Endometrial microvascular endothelial cells (primary cell): ENCODE results near the gene SLC4A3. TPM values are rescaled to one million over a fixed set of nuclear protein-coding genes. Genes with fewer than 3 reads are reported as not detected.
"Not testable (repeated sequence)": the region's sequence is repeated elsewhere in the genome, so short reads cannot be mapped to it uniquely, and the experiment has no call there.

Experiments
- in situ Hi-C: cut with HindIII; loops from 2 replicates; pipeline ENCODE4 v1.10.0; 2017; ENCODE audit warnings: low sequenced_read_pairs, low pct_unique_long_range_greater_than_20kb; ENCODE audit errors: inconsistent ontology term
- total RNA-seq: library from RNA; depleted of rRNA; stranded (reverse); fragments of >200 nt; gene quantifications from one replicate; pipeline ENCODE4 v1.2.3, GENCODE V29; 2015; ENCODE audit errors: inconsistent ontology term

Gene SLC4A3
- total RNA-seq, 1 donor from 2014 or later: not detected

DNA sequence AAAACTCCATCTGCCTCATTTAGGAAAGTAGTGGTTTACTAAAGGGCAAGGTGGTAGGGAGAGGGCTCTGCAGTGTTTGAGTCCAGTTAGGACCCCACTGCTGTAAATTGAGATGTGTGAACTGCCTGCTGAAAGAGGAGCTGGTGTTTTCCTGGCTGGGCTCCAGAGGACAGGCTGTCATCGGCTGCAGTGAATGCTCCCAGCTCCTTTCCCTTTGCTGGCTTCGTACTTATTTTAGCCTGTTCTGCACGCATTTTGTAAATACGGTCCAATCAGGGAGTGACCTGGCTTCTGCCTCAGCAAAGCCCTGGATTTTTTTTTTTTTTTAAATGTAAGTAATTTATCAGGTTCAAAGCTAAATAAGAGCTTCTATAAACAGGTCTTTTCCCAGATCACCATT, 37.5 kb downstream of the SLC4A3 start:
- in situ Hi-C loops: no loop called here

GRCh38 chr2:219665926-219666325, 38.5 kb downstream of the SLC4A3 start:
- in situ Hi-C loops: no loop called here

DNA sequence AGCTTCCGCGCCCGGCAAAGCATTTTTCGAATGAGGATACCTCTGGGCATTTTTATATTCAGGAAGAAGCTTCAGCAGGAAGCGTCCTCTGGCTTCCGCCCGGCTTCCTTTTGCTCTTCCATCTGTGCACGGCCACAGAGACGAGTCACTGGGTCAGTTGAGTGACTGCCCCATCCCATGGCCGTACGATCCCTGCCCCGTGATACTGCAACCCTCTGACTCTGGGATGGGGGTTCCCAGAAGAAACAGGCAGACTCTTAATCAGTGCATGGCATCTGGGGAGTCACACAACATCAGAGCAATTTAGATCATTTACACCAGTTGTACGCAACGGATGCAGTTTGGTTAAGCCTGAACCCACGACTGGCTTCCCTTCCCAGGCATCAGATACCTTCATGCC, 40.9 kb downstream of the SLC4A3 start:
- in situ Hi-C loops: no loop called here

DNA sequence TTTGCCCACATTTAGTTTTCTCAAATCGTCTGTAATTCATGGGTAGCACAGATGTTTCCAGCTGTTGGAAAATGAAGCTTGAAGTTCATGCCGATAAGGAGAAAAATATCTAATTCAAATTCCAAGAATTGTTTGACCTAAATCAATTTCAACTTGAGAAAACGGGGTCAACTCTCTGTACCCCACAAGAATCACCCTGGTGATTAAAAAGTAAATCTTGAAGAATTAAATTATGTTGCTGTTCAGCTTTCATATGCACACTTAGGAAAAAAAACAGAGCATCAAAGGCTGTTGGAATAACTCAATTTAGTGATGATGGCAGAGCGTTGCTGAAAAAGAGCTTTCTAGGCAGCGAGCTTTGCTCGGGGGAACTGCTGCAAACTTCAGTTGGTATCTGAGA, 43.0 kb downstream of the SLC4A3 start:
- in situ Hi-C loops: no loop called here

GRCh38 chr2:219671279-219671678, 43.8 kb downstream of the SLC4A3 start:
- in situ Hi-C loops: no loop called here

- in situ Hi-C loops: no loop called here
Measured at GRCh38 chr2:219672406-219672805, 45.0 kb downstream of the SLC4A3 start.

DNA sequence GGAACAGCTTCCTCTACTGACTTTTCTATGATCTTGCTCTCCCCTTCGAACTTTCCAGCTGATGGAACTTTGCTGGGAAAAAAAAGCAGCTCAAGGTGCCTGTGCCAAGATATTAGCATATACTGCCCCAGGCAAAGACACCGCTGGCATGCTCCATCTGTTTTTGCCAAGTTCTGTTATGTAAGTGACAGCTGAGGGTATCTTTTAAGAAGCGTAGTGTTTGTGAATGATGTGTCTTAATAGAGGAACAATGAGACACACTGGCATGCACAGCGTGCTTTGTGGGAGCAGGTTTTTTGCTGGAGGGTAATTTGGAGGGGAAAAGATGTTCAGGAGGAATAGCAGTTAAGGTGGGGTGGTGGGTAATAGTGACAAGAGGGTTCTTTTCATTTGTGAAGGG, 47.8 kb downstream of the SLC4A3 start:
- in situ Hi-C loops: no loop called here

- in situ Hi-C loops: no loop called here
Measured at GRCh38 chr2:219676586-219676985, 49.2 kb downstream of the SLC4A3 start.

DNA sequence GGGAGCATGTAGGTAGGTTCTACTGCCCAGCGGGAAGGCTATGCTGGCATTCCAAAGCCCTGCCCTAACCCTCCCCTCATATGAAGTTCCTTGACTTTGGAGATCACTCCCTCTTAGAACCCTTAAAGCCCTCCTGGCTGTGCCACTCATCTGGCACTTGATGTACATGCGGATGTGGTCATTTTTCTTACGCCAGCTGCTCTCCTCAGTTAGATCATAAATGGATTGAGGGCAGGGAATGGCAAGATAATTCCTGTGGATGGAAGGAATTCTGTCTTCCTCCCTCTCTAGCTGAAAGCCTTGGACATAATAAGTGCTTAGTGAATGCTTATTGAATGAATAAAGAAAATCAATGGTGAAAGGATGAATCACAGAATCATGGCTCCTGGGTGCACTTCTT, 51.6 kb downstream of the SLC4A3 start:
- in situ Hi-C loops: no loop called here

DNA sequence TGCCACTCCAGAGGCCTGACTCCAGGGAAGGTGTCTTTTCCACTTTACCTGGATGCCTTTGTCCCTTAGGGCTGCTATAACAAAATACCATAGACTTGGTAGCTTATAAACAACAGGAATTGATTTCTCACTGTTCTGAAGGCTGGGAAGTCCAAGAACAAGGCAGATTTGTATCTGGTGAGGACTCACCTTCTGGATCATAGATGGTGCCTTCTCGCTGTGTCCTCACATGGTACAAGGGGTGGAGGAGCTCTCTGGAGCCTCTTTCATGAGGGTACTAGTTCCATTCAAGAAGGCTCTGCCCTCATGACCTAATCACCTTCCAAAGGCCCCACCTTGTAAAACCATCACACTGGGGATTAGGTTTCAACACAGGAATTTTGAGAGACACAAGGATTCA, 52.1 kb downstream of the SLC4A3 start:
- in situ Hi-C loops: no loop called here

GRCh38 chr2:219680958-219681693, 53.7 kb downstream of the SLC4A3 start:
- in situ Hi-C loops: no loop called here

GRCh38 chr2:219681694-219682300, 54.4 kb downstream of the SLC4A3 start:
- in situ Hi-C loops: no loop called here

DNA sequence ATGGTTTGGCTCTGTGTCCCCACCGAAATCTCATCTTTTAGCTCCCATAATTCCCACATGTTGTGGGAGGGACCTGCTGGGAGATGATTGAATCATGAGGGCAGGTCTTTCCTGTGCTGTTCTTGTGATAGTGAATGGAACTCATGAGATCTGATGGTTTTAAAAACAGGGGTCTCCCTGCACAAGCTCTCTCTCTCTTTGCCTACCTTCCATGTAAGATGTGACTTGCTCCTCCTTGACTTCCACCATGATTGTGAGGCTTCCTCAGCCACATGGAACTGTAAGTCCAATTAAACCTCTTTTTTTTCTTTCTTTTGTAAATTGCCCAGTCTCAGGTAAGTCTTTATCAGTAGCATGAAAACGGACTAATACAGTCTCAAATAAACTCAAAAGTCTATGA, 56.0 kb downstream of the SLC4A3 start:
- in situ Hi-C loops: not testable (repeated sequence)

- in situ Hi-C loops: no loop called here
Measured at GRCh38 chr2:219684721-219685689, 57.6 kb downstream of the SLC4A3 start.

- in situ Hi-C loops: no loop called here
Measured at GRCh38 chr2:219687272-219687671, 59.8 kb downstream of the SLC4A3 start.

- in situ Hi-C loops: no loop called here
Measured at GRCh38 chr2:219687882-219688559, 60.6 kb downstream of the SLC4A3 start.

GRCh38 chr2:219688560-219689445, 61.4 kb downstream of the SLC4A3 start:
- in situ Hi-C loops: no loop called here
